WI38 (cell line): Measurements from ENCODE around the gene CLBA1.

ENCODE experiments used
- H3K4me3 ChIP-seq: 2 replicates; pipeline ENCODE4 v1.5.1; 2011; ENCODE audit warnings: low read depth, mild to moderate bottlenecking, control low read depth, low read length
- CTCF ChIP-seq: IDR thresholded peaks from 2 replicates; pipeline ENCODE4 v1.5.1; 2012; ENCODE audit warnings: low read depth, mild to moderate bottlenecking, control low read depth, low read length

The CLBA1 gene

GRCh38 chr14:104979758-104980610, 5.6 kb upstream of the CLBA1 start:
- no peak overlapping the region for H3K4me3 ChIP-seq
- TF ChIP-seq CTCF, result no peak

GRCh38 chr14:104980611-104981531, 4.7 kb upstream of the CLBA1 start:
- no peak overlapping the region for H3K4me3 ChIP-seq
- no peak for TF ChIP-seq CTCF

- H3K4me3 ChIP-seq, result no peak overlapping the region
- no peak for TF ChIP-seq CTCF
These were observed 3.7 kb upstream of the CLBA1 start for GRCh38 chr14:104981699-104982541.

GRCh38 chr14:104982548-104983230, 2.9 kb upstream of the CLBA1 start:
- H3K4me3 ChIP-seq, result no peak overlapping the region
- no peak for TF ChIP-seq CTCF

GRCh38 chr14:104983231-104983721, 2.3 kb upstream of the CLBA1 start:
- TF ChIP-seq CTCF, result no peak
- no peak overlapping the region for H3K4me3 ChIP-seq

GRCh38 chr14:104984056-104984894, 1.3 kb upstream of the CLBA1 start:
- no peak overlapping the region for H3K4me3 ChIP-seq
- TF ChIP-seq CTCF, result no peak
